Fibroblast of lung (primary cell): ENCODE measurements around the gene PLAGL1. TPM values are rescaled to one million over a fixed set of nuclear protein-coding genes. Genes with fewer than 3 reads are reported as not detected.

ENCODE experiments used
- DNase-seq, 2 donors: peaks; one replicate each; pipeline versions ENCODE4 v3.0.0 to v3.0.0-alpha.2; 2010; ENCODE audit warnings: low read depth in 2 of 2
- H2AFZ ChIP-seq: 2 replicates; pipeline ENCODE4 v1.5.1; 2012; ENCODE audit warnings: low read length, control low read depth, inconsistent platforms
- H3K27ac ChIP-seq: 2 replicates; pipeline ENCODE4 v1.5.1; 2011; ENCODE audit warnings: low read length, control low read depth; ENCODE audit not compliant: insufficient read depth
- H3K27me3 ChIP-seq: 2 replicates; pipeline ENCODE4 v1.5.1; 2011; ENCODE audit warnings: mild to moderate bottlenecking, low read length; ENCODE audit not compliant: control insufficient read depth, insufficient read depth
- H3K36me3 ChIP-seq: 2 replicates; pipeline ENCODE4 v1.5.1; 2011; ENCODE audit warnings: low read length; ENCODE audit not compliant: control insufficient read depth, insufficient read depth
- H3K4me1 ChIP-seq: 2 replicates; pipeline ENCODE4 v1.5.1; 2011; ENCODE audit warnings: low read length; ENCODE audit not compliant: control insufficient read depth, insufficient read depth; ENCODE audit errors: extremely low read depth
- H3K4me2 ChIP-seq: 2 replicates; pipeline ENCODE4 v1.5.1; 2011; ENCODE audit warnings: low read length, control low read depth; ENCODE audit not compliant: insufficient read depth; ENCODE audit errors: extremely low read depth
- H3K4me3 ChIP-seq, 4 experiments: fragments of 200-600 bp in 1 of 4; sonication (generic) in 1 of 4; replicated peaks in 1 of 4; 2 replicates each; pipeline ENCODE4 v1.5.1; 2011 to 2016; ENCODE audit warnings: low read length in 4 of 4, low read depth in 3 of 4, mild to moderate bottlenecking in 3 of 4, control low read depth in 2 of 4, inconsistent platforms in 1 of 4, mixed read lengths in 1 of 4; ENCODE audit not compliant: insufficient read depth in 1 of 4; ENCODE audit errors: control extremely low read depth in 1 of 4
- H3K79me2 ChIP-seq: 2 replicates; pipeline ENCODE4 v1.5.1; 2012; ENCODE audit warnings: mild to moderate bottlenecking, low read length, inconsistent platforms; ENCODE audit not compliant: control insufficient read depth, insufficient read depth
- H3K9ac ChIP-seq: 2 replicates; pipeline ENCODE4 v1.5.1; 2011; ENCODE audit warnings: mild to moderate bottlenecking, low read length, control low read depth; ENCODE audit not compliant: insufficient read depth
- H3K9me3 ChIP-seq: 2 replicates; pipeline ENCODE4 v1.5.1; 2012; ENCODE audit warnings: low read depth, low read length; ENCODE audit not compliant: control insufficient read depth, insufficient read depth
- H4K20me1 ChIP-seq: 2 replicates; pipeline ENCODE4 v1.5.1; 2011; ENCODE audit warnings: low read length; ENCODE audit not compliant: control insufficient read depth, insufficient read depth; ENCODE audit errors: extremely low read depth
- CTCF ChIP-seq, 2 donors: IDR thresholded peaks in 1 of 2; conservative IDR thresholded peaks in 1 of 2; 1 replicate in 1 of 2; 2 replicates in 1 of 2; pipeline ENCODE4 v1.5.1; 2011 to 2012; ENCODE audit warnings: low read length in 2 of 2, control low read depth in 1 of 2, inconsistent platforms in 1 of 2, low read depth in 1 of 2, mild to moderate bottlenecking in 1 of 2
- EZH2 ChIP-seq: IDR thresholded peaks from 2 replicates; pipeline ENCODE4 v1.5.1; 2012; ENCODE audit warnings: low read length, control low read depth, mild to moderate bottlenecking; ENCODE audit errors: missing control alignments
- polyA plus RNA-seq, 2 donors: library from polyadenylated mRNA; depleted of rRNA in 1 of 2; stranded (reverse) in 1 of 2; unstranded in 1 of 2; fragments of >200 nt; gene quantifications; 2 replicates each; pipeline ENCODE4 v1.2.1, GENCODE V29; 2011 to 2012; ENCODE audit warnings: missing spikeins in 1 of 2
- total RNA-seq: library from RNA; depleted of rRNA; stranded (reverse); fragments of >200 nt; gene quantifications from 2 replicates; pipeline ENCODE4 v1.2.1, GENCODE V29; 2014

PLAGL1 gene
- total and polyA plus RNA-seq, 2 donors (not counting 1 experiment from before 2014, with no cell fraction given): 11.4 to 24.2 TPM

GRCh38 chr6:144033816-144034735 is 26.0 kb upstream of the PLAGL1 start:
- Histone ChIP-seq H3K4me3 (no peak overlapping the region), H3K36me3 (no peaks in the 10 kb centered on the region), H3K4me1 (peaks cover 7% of the 10 kb centered on the region), H2AFZ (peak overlapping the region; percentile 1), H3K9me3 (no peaks in the 10 kb centered on the region), H3K9ac (no peak overlapping the region), H4K20me1 (no peaks in the 10 kb centered on the region), H3K79me2 (no peaks in the 10 kb centered on the region), H3K27me3 (no peaks in the 10 kb centered on the region), H3K27ac (no peak overlapping the region), H3K4me2 (peak overlapping the region; percentile 51)
- DNase-seq: peak; percentile 78 to 82
- TF ChIP-seq CTCF (conservative IDR thresholded peaks at IDR 0.05 in 1 of 2, IDR thresholded peaks at IDR 0.05 in 1 of 2; ENCODE audit: low read depth in 1 of 2, low read length in 2 of 2) (no peak), EZH2 (no peak)

GRCh38 chr6:144029452-144029851 is 21.4 kb upstream of the PLAGL1 start:
- Histone ChIP-seq H4K20me1 (no peaks in the 10 kb centered on the region), H3K27ac (no peak overlapping the region), H3K4me1 (no peaks in the 10 kb centered on the region), H3K4me2 (no peak overlapping the region), H3K4me3 (no peak overlapping the region), H3K9me3 (no peaks in the 10 kb centered on the region), H3K36me3 (no peaks in the 10 kb centered on the region), H2AFZ (no peak overlapping the region), H3K79me2 (no peaks in the 10 kb centered on the region), H3K27me3 (no peaks in the 10 kb centered on the region), H3K9ac (no peak overlapping the region)
- no peak for TF ChIP-seq EZH2
- TF ChIP-seq CTCF (conservative IDR thresholded peaks at IDR 0.05 in 1 of 2, IDR thresholded peaks at IDR 0.05 in 1 of 2; ENCODE audit: low read depth in 1 of 2, low read length in 2 of 2): no peak
- no peak for DNase-seq

GRCh38 chr6:144027932-144028587 is 20.0 kb upstream of the PLAGL1 start:
- Histone ChIP-seq H3K9ac (no peak overlapping the region), H3K4me3 (no peak overlapping the region), H3K79me2 (no peaks in the 10 kb centered on the region), H3K4me1 (no peaks in the 10 kb centered on the region), H3K4me2 (no peak overlapping the region), H3K36me3 (no peaks in the 10 kb centered on the region), H3K27ac (no peak overlapping the region), H3K27me3 (no peaks in the 10 kb centered on the region), H3K9me3 (no peaks in the 10 kb centered on the region), H2AFZ (no peak overlapping the region), H4K20me1 (no peaks in the 10 kb centered on the region)
- TF ChIP-seq EZH2: no peak
- no peak for TF ChIP-seq CTCF (conservative IDR thresholded peaks at IDR 0.05 in 1 of 2, IDR thresholded peaks at IDR 0.05 in 1 of 2; ENCODE audit: low read depth in 1 of 2, low read length in 2 of 2)
- DNase-seq: no peak
